ENCODE measurements around the gene ADGRV1.
"Not testable (repeated sequence)": the region's sequence is repeated elsewhere in the genome, so short reads cannot be mapped to it uniquely, and the experiment has no call there.

The ADGRV1 gene

DNA sequence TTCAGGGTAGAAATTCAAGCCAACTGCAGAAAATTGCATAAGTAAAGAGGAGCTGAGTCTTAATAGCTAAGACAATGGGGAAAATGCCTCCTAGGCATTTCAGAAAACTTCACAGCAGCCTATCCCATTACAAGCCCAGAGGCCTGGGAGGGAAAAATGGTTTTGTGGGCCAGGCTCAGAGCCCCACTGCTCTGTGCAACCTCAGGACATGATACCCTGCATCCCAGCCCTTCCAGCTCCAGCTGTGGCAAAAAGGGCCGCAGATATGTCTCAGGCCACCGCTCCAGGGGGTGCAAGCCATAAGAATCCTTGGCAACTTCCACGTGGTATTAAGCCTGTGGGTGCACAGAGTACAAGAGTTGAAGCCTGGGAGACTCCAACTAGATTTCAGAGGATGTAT, 437.5 kb downstream of the ADGRV1 start:
- Mint-ChIP-seq H3K27ac (no peak overlapping the region), H3K4me1 (ENCODE audit: low read depth) (no peaks in the 10 kb centered on the region), H3K4me3 (no peak overlapping the region), H3K9me3 (peaks cover 30% of the 10 kb centered on the region), H3K27me3 (no peaks in the 10 kb centered on the region), H3K36me3 (ENCODE audit: low read depth) (no peaks in the 10 kb centered on the region)
- intact Hi-C loops (cut with micrococcal nuclease): no loop called here

DNA sequence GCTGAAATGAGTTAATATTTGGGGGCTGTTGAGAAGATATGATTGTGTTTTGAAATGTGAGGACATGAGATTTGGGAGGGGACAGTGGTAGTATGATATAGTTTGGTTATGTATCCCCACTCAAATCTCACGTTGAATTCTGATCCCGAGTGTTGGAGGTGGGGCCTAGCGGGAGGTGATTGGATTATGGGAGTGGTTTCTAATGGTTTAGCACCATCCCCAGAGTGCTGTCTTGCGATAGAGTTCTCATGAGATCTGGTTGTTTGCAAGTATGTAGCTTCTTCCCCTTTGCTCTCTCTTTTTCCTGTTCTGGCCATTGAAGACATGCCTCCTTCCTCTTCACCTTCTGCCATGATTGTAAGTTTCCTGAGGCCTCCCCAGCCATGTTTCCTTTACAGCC, 438.5 kb downstream of the ADGRV1 start:
- Mint-ChIP-seq H3K4me3 (no peak overlapping the region), H3K27me3 (no peaks in the 10 kb centered on the region), H3K4me1 (ENCODE audit: low read depth) (no peaks in the 10 kb centered on the region), H3K36me3 (ENCODE audit: low read depth) (no peaks in the 10 kb centered on the region), H3K9me3 (peaks cover 30% of the 10 kb centered on the region), H3K27ac (no peak overlapping the region)
- intact Hi-C loops (cut with micrococcal nuclease): no loop called here

DNA sequence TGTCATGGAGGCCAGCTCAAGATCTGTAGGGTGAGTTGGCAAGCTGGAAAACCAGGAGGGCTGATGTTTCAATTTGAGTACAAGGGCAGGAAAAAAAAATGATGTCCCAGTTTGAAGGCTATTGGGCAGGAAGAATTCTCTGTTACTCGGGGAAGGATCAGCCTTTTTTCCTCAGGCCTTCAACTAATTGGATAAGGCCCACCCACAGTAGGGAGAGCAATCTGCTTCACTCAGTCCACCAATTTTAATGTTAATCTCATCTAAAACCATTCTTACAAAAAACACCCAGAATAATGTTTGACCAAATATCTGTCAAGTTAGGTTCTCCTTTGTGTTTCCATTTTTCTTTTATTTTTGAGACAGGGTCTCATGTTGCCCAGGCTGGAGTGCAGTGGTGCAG, 442.1 kb downstream of the ADGRV1 start:
- Mint-ChIP-seq H3K9me3 (peaks cover 19% of the 10 kb centered on the region), H3K27me3 (no peaks in the 10 kb centered on the region), H3K4me3 (no peak overlapping the region), H3K27ac (no peak overlapping the region), H3K36me3 (ENCODE audit: low read depth) (no peaks in the 10 kb centered on the region), H3K4me1 (ENCODE audit: low read depth) (no peaks in the 10 kb centered on the region)
- intact Hi-C loops (cut with micrococcal nuclease): no loop called here

DNA sequence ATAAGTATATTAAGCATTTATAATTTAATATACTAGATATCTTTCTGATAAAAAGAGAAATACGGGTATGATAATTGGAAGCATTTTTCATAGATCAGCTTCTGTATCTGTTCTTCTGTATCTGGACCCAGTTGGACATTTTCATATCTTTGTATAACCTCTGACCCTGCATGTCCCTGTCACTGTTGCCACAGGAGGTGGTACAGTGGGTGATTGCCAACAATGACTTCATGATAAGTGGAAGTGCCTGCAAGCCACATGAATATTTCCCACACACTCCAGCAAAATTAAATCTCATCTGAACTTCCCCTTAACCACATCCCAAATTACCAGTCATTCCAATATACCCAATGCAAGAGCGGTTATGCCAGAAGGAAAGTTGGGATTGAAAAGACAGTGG, 448.1 kb downstream of the ADGRV1 start:
- no peak overlapping the region for H3K27ac Mint-ChIP-seq
- no peaks in the 10 kb centered on the region for H3K4me1 Mint-ChIP-seq (ENCODE audit: low read depth)
- H3K9me3 Mint-ChIP-seq: peaks cover 9% of the 10 kb centered on the region
- H3K36me3 Mint-ChIP-seq (ENCODE audit: low read depth): no peaks in the 10 kb centered on the region
- H3K4me3 Mint-ChIP-seq: no peak overlapping the region
- intact Hi-C loops (cut with micrococcal nuclease): no loop called here
- no peaks in the 10 kb centered on the region for H3K27me3 Mint-ChIP-seq

DNA sequence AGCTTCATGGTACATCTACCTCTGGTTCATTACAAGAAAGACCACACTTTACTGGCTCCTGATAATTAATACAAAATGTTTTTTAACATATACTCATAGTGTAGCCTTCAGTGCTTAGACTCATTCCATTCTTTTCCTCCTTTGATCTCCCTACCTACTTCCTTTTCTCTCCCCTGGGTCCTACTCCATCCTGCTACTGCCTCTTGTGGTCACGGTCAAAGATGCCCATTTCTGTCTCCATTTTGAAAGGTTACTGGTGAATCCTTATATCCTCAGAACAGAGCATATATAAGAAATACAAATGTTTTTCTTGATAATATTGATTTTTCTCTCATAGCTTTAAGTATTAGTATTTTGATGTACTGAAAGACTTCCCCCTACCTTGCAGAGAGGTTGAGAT, 448.7 kb downstream of the ADGRV1 start:
- no peaks in the 10 kb centered on the region for H3K27me3 Mint-ChIP-seq
- no peaks in the 10 kb centered on the region for H3K4me1 Mint-ChIP-seq (ENCODE audit: low read depth)
- intact Hi-C loops (cut with micrococcal nuclease): no loop called here
- H3K9me3 Mint-ChIP-seq: peaks cover 9% of the 10 kb centered on the region
- H3K36me3 Mint-ChIP-seq (ENCODE audit: low read depth): no peaks in the 10 kb centered on the region
- no peak overlapping the region for H3K4me3 Mint-ChIP-seq
- no peak overlapping the region for H3K27ac Mint-ChIP-seq

DNA sequence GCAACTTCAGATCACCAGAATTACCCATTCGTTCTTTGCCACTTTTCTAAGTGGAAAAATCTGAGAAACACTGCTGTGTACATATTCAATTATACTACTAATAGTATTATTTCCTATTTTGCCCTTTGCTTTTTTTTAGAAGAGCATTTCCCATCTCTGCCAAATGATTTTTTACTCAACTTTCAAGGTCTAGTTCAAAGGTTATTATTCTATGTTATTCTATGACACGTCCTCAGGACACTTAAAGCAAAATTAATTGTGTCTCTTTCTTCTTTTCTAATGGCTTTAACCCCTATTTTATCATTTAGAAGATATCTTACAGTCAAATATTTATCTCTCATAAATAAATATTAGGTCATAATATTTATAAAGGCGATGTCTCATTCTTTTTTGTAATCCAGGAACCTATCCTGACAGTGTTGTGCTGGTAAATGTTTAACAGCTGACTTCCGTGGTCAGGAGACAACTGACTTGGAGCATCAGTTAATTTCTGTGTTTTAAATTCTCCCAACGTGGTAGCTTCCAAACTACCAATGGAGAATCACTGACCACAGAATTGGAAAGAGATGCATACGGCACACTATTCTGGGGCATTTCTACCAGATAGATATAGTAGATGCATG, 449.3 kb downstream of the ADGRV1 start:
- no peak overlapping the region for H3K4me3 Mint-ChIP-seq
- H3K27me3 Mint-ChIP-seq: no peaks in the 10 kb centered on the region
- H3K27ac Mint-ChIP-seq: no peak overlapping the region
- intact Hi-C loops (cut with micrococcal nuclease): no loop called here
- H3K9me3 Mint-ChIP-seq: peaks cover 9% of the 10 kb centered on the region
- no peaks in the 10 kb centered on the region for H3K36me3 Mint-ChIP-seq (ENCODE audit: low read depth)
- no peaks in the 10 kb centered on the region for H3K4me1 Mint-ChIP-seq (ENCODE audit: low read depth)

DNA sequence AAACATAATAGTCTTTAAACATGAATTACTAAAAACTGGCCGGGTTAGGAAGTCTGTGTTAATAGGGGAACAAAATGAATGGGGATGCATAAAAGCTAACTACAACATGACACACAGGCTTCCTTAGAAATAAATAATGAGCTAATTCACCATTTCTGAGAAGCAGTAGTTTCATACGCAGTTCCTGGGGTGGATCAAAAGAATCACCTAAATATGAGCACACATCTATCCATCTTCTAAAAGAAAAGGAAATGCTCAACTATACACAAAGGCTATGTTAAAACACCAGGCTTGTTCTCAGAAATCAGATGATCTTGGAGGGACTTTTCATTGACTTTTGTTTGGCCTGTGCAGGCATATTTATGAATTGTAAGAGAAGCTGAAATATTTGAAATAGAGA, 451.5 kb downstream of the ADGRV1 start:
- Mint-ChIP-seq H3K27ac (no peak overlapping the region), H3K9me3 (peaks cover 17% of the 10 kb centered on the region), H3K36me3 (ENCODE audit: low read depth) (no peaks in the 10 kb centered on the region), H3K4me1 (ENCODE audit: low read depth) (no peaks in the 10 kb centered on the region), H3K27me3 (no peaks in the 10 kb centered on the region), H3K4me3 (no peak overlapping the region)
- intact Hi-C loops (cut with micrococcal nuclease): no loop called here

DNA sequence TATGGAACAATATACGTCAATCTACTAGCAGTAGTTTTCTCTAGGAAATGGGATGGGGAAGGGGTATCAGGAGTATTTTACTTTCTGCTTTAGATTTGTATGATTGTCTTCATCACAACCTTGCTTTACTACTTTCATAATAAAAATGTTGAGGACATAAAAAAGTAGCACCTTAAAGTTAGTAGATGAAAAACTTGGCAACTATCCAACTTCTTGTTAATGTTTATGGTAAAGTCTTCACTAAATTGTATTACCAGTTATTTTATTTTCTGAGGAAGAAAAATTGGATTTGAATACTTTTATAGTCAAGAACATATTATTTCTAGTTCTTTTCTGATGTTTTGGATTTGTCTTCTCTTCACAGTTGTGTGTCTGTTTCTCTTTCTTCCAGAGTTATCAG, 452.4 kb downstream of the ADGRV1 start:
- H3K9me3 Mint-ChIP-seq: peaks cover 21% of the 10 kb centered on the region
- no peak overlapping the region for H3K4me3 Mint-ChIP-seq
- no peaks in the 10 kb centered on the region for H3K27me3 Mint-ChIP-seq
- no peaks in the 10 kb centered on the region for H3K4me1 Mint-ChIP-seq (ENCODE audit: low read depth)
- no peak overlapping the region for H3K27ac Mint-ChIP-seq
- H3K36me3 Mint-ChIP-seq (ENCODE audit: low read depth): no peaks in the 10 kb centered on the region
- intact Hi-C loops (cut with micrococcal nuclease): no loop called here

DNA sequence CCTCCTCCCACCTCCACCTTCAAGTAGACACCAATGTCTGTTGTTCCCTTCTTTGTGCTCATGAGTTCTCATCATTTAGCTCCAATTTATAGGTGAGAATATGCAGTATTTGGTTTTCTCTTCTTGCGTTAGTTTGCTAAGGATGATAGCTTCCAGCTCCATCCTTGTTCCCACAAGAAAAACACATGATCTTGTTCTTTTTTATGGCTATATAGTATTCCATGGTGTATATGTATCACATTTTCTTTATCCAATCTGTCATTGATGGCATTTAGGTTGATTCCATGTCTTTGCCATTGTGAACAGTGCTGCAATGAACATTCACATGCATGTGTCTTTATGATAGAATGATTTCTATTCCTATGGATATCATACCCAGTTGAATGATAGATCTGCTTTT, 454.3 kb downstream of the ADGRV1 start:
- H3K4me3 Mint-ChIP-seq; H3K27ac Mint-ChIP-seq; H3K27me3 Mint-ChIP-seq; H3K36me3 Mint-ChIP-seq (ENCODE audit: low read depth); intact Hi-C loops (cut with micrococcal nuclease): not testable (repeated sequence)
- Mint-ChIP-seq H3K4me1 (ENCODE audit: low read depth) (peaks cover 11% of the 10 kb centered on the region), H3K9me3 (peaks cover 12% of the 10 kb centered on the region)

DNA sequence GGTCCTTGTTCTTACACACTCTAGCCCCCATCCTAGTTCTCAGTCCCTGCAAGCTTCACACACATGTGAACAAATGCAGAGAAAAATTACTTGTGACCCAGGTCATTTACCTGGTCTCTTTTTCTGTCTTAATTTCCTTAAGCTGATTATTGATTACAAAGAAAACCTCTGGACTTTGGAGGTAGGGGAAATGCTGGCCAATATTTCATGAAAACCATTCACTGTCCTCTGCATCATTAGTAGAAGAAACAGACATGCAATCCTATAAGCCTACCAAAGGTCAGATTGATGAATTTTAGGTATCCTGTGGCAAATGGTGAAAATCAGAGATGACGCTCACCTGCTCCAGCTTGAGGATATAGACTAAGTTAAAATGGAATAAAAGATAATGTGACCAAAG, 457.7 kb downstream of the ADGRV1 start:
- Mint-ChIP-seq H3K9me3 (peaks cover 12% of the 10 kb centered on the region), H3K27me3 (no peaks in the 10 kb centered on the region), H3K4me3 (no peak overlapping the region), H3K27ac (no peak overlapping the region), H3K4me1 (ENCODE audit: low read depth) (peaks cover 11% of the 10 kb centered on the region), H3K36me3 (ENCODE audit: low read depth) (no peaks in the 10 kb centered on the region)
- intact Hi-C loops (cut with micrococcal nuclease): no loop called here

DNA sequence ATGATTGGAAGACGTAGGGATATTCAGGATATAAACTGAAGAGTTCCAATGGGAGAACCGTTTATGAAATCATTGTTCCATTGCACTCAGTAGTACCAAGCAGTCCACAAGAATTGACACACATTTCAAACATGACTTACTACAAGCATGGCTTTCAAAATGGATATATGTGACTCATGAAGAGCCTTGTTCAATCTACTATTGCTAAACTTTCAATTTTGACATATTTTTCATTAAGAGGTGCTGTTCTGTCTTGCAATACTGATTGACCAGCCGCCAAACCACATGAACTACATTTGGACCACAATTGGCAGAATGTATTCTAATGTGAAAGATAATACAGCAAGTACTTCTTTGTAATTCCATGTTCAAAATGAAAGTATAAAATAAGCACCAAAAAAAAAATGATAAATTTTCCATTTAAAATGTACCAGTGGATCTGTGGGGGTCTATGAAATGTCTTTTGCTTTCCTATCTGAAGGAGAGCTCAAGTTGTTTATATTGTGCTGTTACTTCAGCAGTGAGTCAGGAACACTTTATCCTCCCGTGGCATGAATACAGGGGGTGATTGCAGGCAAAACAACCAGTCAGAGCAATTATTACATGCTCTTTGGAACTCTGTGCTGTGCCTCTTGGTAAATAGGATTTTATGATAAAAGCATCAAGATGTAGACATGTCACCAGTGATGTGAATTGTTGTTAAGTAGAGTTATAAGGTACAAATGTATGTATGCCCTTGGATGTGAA, 458.5 kb downstream of the ADGRV1 start:
- Mint-ChIP-seq H3K4me3 (no peak overlapping the region), H3K4me1 (ENCODE audit: low read depth) (peaks cover 11% of the 10 kb centered on the region), H3K27ac (no peak overlapping the region), H3K36me3 (ENCODE audit: low read depth) (no peaks in the 10 kb centered on the region), H3K9me3 (peaks cover 12% of the 10 kb centered on the region), H3K27me3 (no peaks in the 10 kb centered on the region)
- intact Hi-C loops (cut with micrococcal nuclease): no loop called here

DNA sequence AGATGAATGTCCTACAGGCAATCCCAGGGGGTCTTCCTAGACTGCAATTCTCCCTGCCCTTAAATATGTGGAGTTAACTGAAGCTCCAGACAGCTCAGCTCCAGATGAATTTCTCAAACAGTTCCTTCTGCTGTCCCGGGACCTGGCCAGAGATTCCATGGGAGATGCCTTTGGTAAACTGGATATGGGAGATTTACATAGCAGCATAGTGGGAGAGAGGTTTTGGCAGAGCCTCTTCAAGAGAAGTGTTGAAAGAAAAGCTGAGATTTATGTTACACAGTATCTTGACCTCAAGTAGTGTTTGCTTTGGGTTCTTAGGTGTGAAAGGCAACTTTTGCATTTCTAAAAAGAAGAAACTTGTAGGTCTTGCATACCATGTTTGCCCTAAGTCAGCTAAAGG, 459.6 kb downstream of the ADGRV1 start:
- Mint-ChIP-seq H3K4me1 (ENCODE audit: low read depth) (peaks cover 11% of the 10 kb centered on the region), H3K4me3 (no peak overlapping the region), H3K27me3 (no peaks in the 10 kb centered on the region), H3K9me3 (peaks cover 12% of the 10 kb centered on the region), H3K27ac (no peak overlapping the region), H3K36me3 (ENCODE audit: low read depth) (no peaks in the 10 kb centered on the region)
- intact Hi-C loops (cut with micrococcal nuclease): no loop called here

DNA sequence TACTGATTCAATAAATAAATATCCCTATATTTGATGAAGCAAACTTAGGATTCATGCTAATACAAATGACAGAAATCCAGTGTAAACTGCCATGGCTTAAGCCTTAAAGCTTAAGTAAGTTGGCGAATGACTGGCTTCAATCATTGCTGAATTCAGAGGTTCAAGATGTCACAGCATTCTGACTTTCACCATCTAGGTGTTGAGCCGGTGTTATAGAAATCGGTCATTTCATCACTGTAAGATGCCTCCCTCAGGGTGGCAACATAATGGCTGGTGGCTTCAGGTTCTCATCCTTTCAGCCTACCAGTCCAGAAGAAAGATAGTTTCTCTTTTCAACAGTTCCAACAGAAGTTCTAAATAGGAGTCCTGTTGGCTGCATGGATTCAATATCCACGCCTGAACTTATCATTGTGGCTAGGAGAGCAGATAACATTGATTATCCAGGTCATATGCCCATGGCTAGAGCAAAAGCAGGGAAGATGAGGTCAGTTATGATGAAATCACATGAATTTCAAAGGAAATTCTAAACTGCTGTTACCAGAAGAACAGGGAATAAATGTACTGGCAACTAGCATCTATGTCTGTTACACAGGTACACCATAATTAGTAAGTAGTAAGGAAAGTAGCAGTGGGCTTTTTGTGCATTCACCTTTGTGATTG, 460.2 kb downstream of the ADGRV1 start:
- intact Hi-C loops (cut with micrococcal nuclease): no loop called here
- Mint-ChIP-seq H3K4me3 (no peak overlapping the region), H3K4me1 (ENCODE audit: low read depth) (peaks cover 11% of the 10 kb centered on the region), H3K27ac (no peak overlapping the region), H3K27me3 (no peaks in the 10 kb centered on the region), H3K9me3 (peaks cover 12% of the 10 kb centered on the region), H3K36me3 (ENCODE audit: low read depth) (no peaks in the 10 kb centered on the region)

DNA sequence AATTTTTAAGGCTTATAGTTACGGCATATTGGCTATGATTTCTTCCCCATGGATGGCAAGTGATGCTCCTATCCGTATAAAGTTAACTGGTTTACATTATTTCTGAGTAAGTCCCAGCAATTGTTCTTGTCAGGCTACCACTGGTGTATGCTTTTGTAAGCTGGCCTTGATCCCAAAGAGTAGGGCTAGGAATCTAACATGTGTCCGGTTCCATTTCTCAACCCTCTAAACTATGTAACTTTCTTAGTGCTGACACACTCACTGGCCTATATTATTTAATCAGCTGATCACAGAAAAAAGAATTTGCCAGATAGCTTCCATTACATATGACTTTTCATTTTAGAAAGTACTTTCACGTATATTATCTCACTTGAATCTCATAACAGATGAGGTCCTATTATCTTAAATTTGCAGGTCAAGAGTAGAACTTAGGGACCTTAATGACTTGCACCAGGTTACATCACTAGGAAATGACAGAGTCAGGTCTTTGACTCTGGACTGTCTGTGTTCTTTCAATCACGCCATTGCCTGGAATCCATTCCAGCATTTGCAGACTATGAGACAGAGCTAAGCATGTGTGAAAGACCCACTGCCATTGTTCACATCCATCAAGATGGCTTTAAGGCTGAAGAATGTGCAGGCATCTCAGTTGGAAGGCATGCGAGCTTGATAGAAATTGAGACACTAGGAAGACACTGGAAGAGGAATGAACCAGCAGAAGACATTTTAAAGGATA, 461.6 kb downstream of the ADGRV1 start:
- intact Hi-C loops (cut with micrococcal nuclease): no loop called here
- Mint-ChIP-seq H3K36me3 (ENCODE audit: low read depth) (no peaks in the 10 kb centered on the region), H3K27me3 (no peaks in the 10 kb centered on the region), H3K27ac (no peak overlapping the region), H3K4me1 (ENCODE audit: low read depth) (peaks cover 11% of the 10 kb centered on the region), H3K9me3 (peaks cover 3% of the 10 kb centered on the region), H3K4me3 (no peak overlapping the region)

Measured in dendritic cell treated with granulocyte-macrophage colony-stimulating factor and Interleukin-4, amounts not matched to agents 40 ng/mL and 50 ng/mL, for 4 days (primary cell).